Measurements from ENCODE around the gene TBC1D5. TPM values are rescaled to one million over a fixed set of nuclear protein-coding genes. Genes with fewer than 3 reads are reported as not detected.

The TBC1D5 gene
- total RNA-seq, 2 experiments from 2014 or later: 48.4 to 55.2 TPM

- DNase-seq: no peak
- Mint-ChIP-seq H3K4me1 (peaks cover 8% of the 10 kb centered on the region), H3K27me3 (no peaks in the 10 kb centered on the region), H3K4me3 (no peak overlapping the region), H3K27ac (no peak overlapping the region), H3K9me3 (peaks cover 2% of the 10 kb centered on the region), H3K36me3 (ENCODE audit: low read depth) (peaks cover 4% of the 10 kb centered on the region)
- CTCF ChIA-PET: interaction anchor here (0.7 kb wide), 1 partner anchor 101 kb away, joined by 3 read pairs; no protein-coding TSS in a partner anchor
- POLR2A ChIA-PET: no interaction called here
These were observed 158.9 kb downstream of the TBC1D5 start for GRCh38 chr3:17583530-17583929.

- POLR2A ChIA-PET: no interaction called here
- DNase-seq: no peak
- Mint-ChIP-seq H3K9me3 (peaks cover 2% of the 10 kb centered on the region), H3K36me3 (ENCODE audit: low read depth) (peaks cover 4% of the 10 kb centered on the region), H3K4me1 (peaks cover 9% of the 10 kb centered on the region), H3K27me3 (no peaks in the 10 kb centered on the region), H3K4me3 (no peak overlapping the region), H3K27ac (no peak overlapping the region)
- CTCF ChIA-PET: no interaction called here
These were observed 160.9 kb downstream of the TBC1D5 start for GRCh38 chr3:17581421-17582080.

- CTCF ChIA-PET: no interaction called here
- H3K4me3 Mint-ChIP-seq: no peak overlapping the region
- peaks cover 8% of the 10 kb centered on the region for H3K4me1 Mint-ChIP-seq
- no peak overlapping the region for H3K27ac Mint-ChIP-seq
- H3K36me3 Mint-ChIP-seq (ENCODE audit: low read depth): peaks cover 3% of the 10 kb centered on the region
- POLR2A ChIA-PET: no interaction called here
- no peaks in the 10 kb centered on the region for H3K27me3 Mint-ChIP-seq
- H3K9me3 Mint-ChIP-seq: peaks cover 2% of the 10 kb centered on the region
- no peak for DNase-seq
These were observed 161.5 kb downstream of the TBC1D5 start for GRCh38 chr3:17580901-17581300.

- no peak overlapping the region for H3K27ac Mint-ChIP-seq
- POLR2A ChIA-PET: interaction anchor here (0.7 kb wide), 1 partner anchor 52 kb away, joined by 3 read pairs; no protein-coding TSS in a partner anchor
- H3K4me1 Mint-ChIP-seq: peaks cover 5% of the 10 kb centered on the region
- CTCF ChIA-PET: no interaction called here
- no peak for DNase-seq
- peaks cover 2% of the 10 kb centered on the region for H3K9me3 Mint-ChIP-seq
- no peak overlapping the region for H3K4me3 Mint-ChIP-seq
- H3K36me3 Mint-ChIP-seq (ENCODE audit: low read depth): peaks cover 2% of the 10 kb centered on the region
- no peaks in the 10 kb centered on the region for H3K27me3 Mint-ChIP-seq
These were observed 163.0 kb downstream of the TBC1D5 start for GRCh38 chr3:17579289-17580031.

GRCh38 chr3:17577796-17578520, 164.5 kb downstream of the TBC1D5 start:
- POLR2A ChIA-PET: no interaction called here
- Mint-ChIP-seq H3K27ac (no peak overlapping the region), H3K4me1 (peaks cover 11% of the 10 kb centered on the region), H3K36me3 (ENCODE audit: low read depth) (peaks cover 2% of the 10 kb centered on the region), H3K4me3 (no peak overlapping the region), H3K27me3 (no peaks in the 10 kb centered on the region), H3K9me3 (peaks cover 2% of the 10 kb centered on the region)
- no peak for DNase-seq
- CTCF ChIA-PET: no interaction called here

- ChIA-PET CTCF (no interaction called here), POLR2A (no interaction called here)
- DNase-seq: no peak
- no peak overlapping the region for H3K4me3 Mint-ChIP-seq
- H3K4me1 Mint-ChIP-seq: peaks cover 8% of the 10 kb centered on the region
- H3K36me3 Mint-ChIP-seq (ENCODE audit: low read depth): no peaks in the 10 kb centered on the region
- no peak overlapping the region for H3K27ac Mint-ChIP-seq
- H3K9me3 Mint-ChIP-seq: no peaks in the 10 kb centered on the region
- H3K27me3 Mint-ChIP-seq: no peaks in the 10 kb centered on the region
These were observed 169.0 kb downstream of the TBC1D5 start for GRCh38 chr3:17573396-17573795.

- H3K27me3 Mint-ChIP-seq: no peaks in the 10 kb centered on the region
- CTCF ChIA-PET: no interaction called here
- H3K9me3 Mint-ChIP-seq: no peaks in the 10 kb centered on the region
- no peak overlapping the region for H3K27ac Mint-ChIP-seq
- no peaks in the 10 kb centered on the region for H3K36me3 Mint-ChIP-seq (ENCODE audit: low read depth)
- H3K4me3 Mint-ChIP-seq: no peak overlapping the region
- POLR2A ChIA-PET: no interaction called here
- peaks cover 8% of the 10 kb centered on the region for H3K4me1 Mint-ChIP-seq
- no peak for DNase-seq
These were observed 170.7 kb downstream of the TBC1D5 start for GRCh38 chr3:17571686-17572085.

GRCh38 chr3:17562845-17563244, 179.6 kb downstream of the TBC1D5 start:
- Mint-ChIP-seq H3K27ac (no peak overlapping the region), H3K27me3 (no peaks in the 10 kb centered on the region), H3K36me3 (ENCODE audit: low read depth) (no peaks in the 10 kb centered on the region), H3K4me1 (peaks cover 2% of the 10 kb centered on the region), H3K9me3 (no peaks in the 10 kb centered on the region), H3K4me3 (no peak overlapping the region)
- ChIA-PET CTCF (no interaction called here), POLR2A (no interaction called here)
- no peak for DNase-seq

- Mint-ChIP-seq H3K4me3 (no peak overlapping the region), H3K36me3 (ENCODE audit: low read depth) (no peaks in the 10 kb centered on the region), H3K27ac (no peak overlapping the region), H3K4me1 (no peaks in the 10 kb centered on the region), H3K27me3 (no peaks in the 10 kb centered on the region), H3K9me3 (no peaks in the 10 kb centered on the region)
- CTCF ChIA-PET: no interaction called here
- no peak for DNase-seq
- POLR2A ChIA-PET: no interaction called here
These were observed 183.9 kb downstream of the TBC1D5 start for GRCh38 chr3:17558565-17558964.

- no peaks in the 10 kb centered on the region for H3K27me3 Mint-ChIP-seq
- ChIA-PET POLR2A (no interaction called here), CTCF (no interaction called here)
- H3K27ac Mint-ChIP-seq: no peak overlapping the region
- H3K9me3 Mint-ChIP-seq: no peaks in the 10 kb centered on the region
- H3K36me3 Mint-ChIP-seq (ENCODE audit: low read depth): no peaks in the 10 kb centered on the region
- no peak for DNase-seq
- no peak overlapping the region for H3K4me3 Mint-ChIP-seq
- H3K4me1 Mint-ChIP-seq: no peaks in the 10 kb centered on the region
These were observed 184.5 kb downstream of the TBC1D5 start for GRCh38 chr3:17557749-17558463.

- Mint-ChIP-seq H3K4me3 (no peak overlapping the region), H3K27me3 (no peaks in the 10 kb centered on the region), H3K9me3 (no peaks in the 10 kb centered on the region), H3K27ac (no peak overlapping the region), H3K4me1 (no peaks in the 10 kb centered on the region), H3K36me3 (ENCODE audit: low read depth) (no peaks in the 10 kb centered on the region)
- no peak for DNase-seq
- CTCF ChIA-PET: no interaction called here
- POLR2A ChIA-PET: no interaction called here
These were observed 186.9 kb downstream of the TBC1D5 start for GRCh38 chr3:17555525-17555924.

- Mint-ChIP-seq H3K36me3 (ENCODE audit: low read depth) (no peaks in the 10 kb centered on the region), H3K27me3 (no peaks in the 10 kb centered on the region), H3K4me3 (no peak overlapping the region), H3K9me3 (no peaks in the 10 kb centered on the region), H3K4me1 (no peaks in the 10 kb centered on the region), H3K27ac (no peak overlapping the region)
- no peak for DNase-seq
- ChIA-PET CTCF (no interaction called here), POLR2A (no interaction called here)
These were observed 188.4 kb downstream of the TBC1D5 start for GRCh38 chr3:17554078-17554477.

GRCh38 chr3:17553080-17553479, 189.4 kb downstream of the TBC1D5 start:
- no peaks in the 10 kb centered on the region for H3K36me3 Mint-ChIP-seq (ENCODE audit: low read depth)
- POLR2A ChIA-PET: no interaction called here
- H3K4me3 Mint-ChIP-seq: no peak overlapping the region
- CTCF ChIA-PET: interaction anchor here (1.8 kb wide), 1 partner anchor 92 kb away, joined by 4 read pairs; no protein-coding TSS in a partner anchor
- no peaks in the 10 kb centered on the region for H3K27me3 Mint-ChIP-seq
- H3K4me1 Mint-ChIP-seq: no peaks in the 10 kb centered on the region
- no peak overlapping the region for H3K27ac Mint-ChIP-seq
- DNase-seq: no peak
- no peaks in the 10 kb centered on the region for H3K9me3 Mint-ChIP-seq
